Karpas-422 (cell line): ENCODE measurements around the gene MAGEC3. TPM values are rescaled to one million over a fixed set of nuclear protein-coding genes. Genes with fewer than 3 reads are reported as not detected.

Source experiments
- DNase-seq: peaks from one replicate; pipeline ENCODE4 v3.0.0-alpha.2; 2015
- H2AFZ ChIP-seq: fragments of 200-600 bp; sonication (generic); 2 replicates; pipeline ENCODE4 v1.6.1; 2014; ENCODE audit warnings: antibody characterized with exemption, low read length, mixed read lengths
- H3K27ac ChIP-seq: fragments of 200-600 bp; sonication (generic); 2 replicates; pipeline ENCODE4 v1.5.1; 2014; ENCODE audit warnings: mild to moderate bottlenecking, low read length, moderate library complexity
- H3K27me3 ChIP-seq: fragments of 200-600 bp; sonication (generic); 2 replicates; pipeline ENCODE4 v1.6.1; 2014; ENCODE audit warnings: low read length, mixed read lengths
- H3K36me3 ChIP-seq: fragments of 200-600 bp; sonication (generic); 2 replicates; pipeline ENCODE4 v1.6.1; 2014; ENCODE audit warnings: low read length, mixed read lengths; ENCODE audit not compliant: insufficient read depth
- H3K4me1 ChIP-seq: fragments of 200-600 bp; sonication (generic); 2 replicates; pipeline ENCODE4 v1.6.1; 2014; ENCODE audit warnings: mild to moderate bottlenecking, low read length, mixed read lengths
- H3K4me2 ChIP-seq: fragments of 200-600 bp; sonication (generic); 2 replicates; pipeline ENCODE4 v1.6.1; 2014; ENCODE audit warnings: low read length, low read depth, mild to moderate bottlenecking; ENCODE audit not compliant: poor library complexity, severe bottlenecking
- H3K4me3 ChIP-seq: fragments of 200-600 bp; sonication (generic); 2 replicates; pipeline ENCODE4 v1.5.1; 2014; ENCODE audit warnings: mild to moderate bottlenecking, antibody characterized with exemption, low read length, mixed read lengths
- H3K79me2 ChIP-seq: fragments of 200-600 bp; sonication (generic); 2 replicates; pipeline ENCODE4 v1.6.1; 2014; ENCODE audit warnings: mild to moderate bottlenecking, low read length, mixed read lengths
- H3K9ac ChIP-seq: fragments of 200-600 bp; sonication (generic); 2 replicates; pipeline ENCODE4 v1.6.0; 2014; ENCODE audit warnings: low read length
- H3K9me2 ChIP-seq: fragments of 200-600 bp; sonication (generic), shearing (Covaris generic); replicated peaks from 2 replicates; pipeline ENCODE4 v1.6.0; 2014; ENCODE audit warnings: mild to moderate bottlenecking, low read length, moderate library complexity; ENCODE audit not compliant: insufficient read depth
- H3K9me3 ChIP-seq: fragments of 300-700, 200-600 bp; sonication (generic); 2 replicates; pipeline ENCODE4 v1.6.1; 2014; ENCODE audit warnings: low read length, mixed read lengths
- H4K20me1 ChIP-seq: fragments of 200-600 bp; sonication (generic); 2 replicates; pipeline ENCODE4 v1.6.1; 2014; ENCODE audit warnings: mild to moderate bottlenecking, antibody characterized with exemption, low read length, low read depth; ENCODE audit not compliant: insufficient read depth
- total RNA-seq: library from RNA; depleted of rRNA; stranded (reverse); fragments of >200 nt; shearing (Covaris generic); gene quantifications from 2 replicates; pipeline ENCODE4 v1.2.3, GENCODE V29; 2014; ENCODE audit warnings: low replicate concordance

Gene MAGEC3
- total RNA-seq, 1 experiment from 2014 or later, result not detected

DNA sequence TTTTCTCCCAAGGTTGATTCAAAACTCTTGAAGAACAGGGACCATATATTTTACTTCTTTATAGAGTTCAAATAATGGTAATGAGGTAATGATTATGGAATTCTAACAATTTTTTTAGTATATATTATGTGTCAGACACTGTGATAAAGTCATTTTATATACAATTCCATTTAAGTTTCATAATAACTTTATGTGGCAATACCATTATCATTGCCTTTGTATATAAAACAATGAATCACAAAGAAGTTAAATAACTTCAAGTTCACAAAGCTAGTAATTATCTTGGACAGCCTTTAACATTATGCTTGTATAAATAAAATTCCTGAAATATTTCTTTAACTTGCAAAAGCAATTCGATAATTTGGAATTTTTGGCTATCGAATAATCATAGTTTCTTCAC lies 86.2 kb downstream of the MAGEC3 start:
- Histone ChIP-seq H3K9me2 (no peaks in the 10 kb centered on the region), H2AFZ (no peak overlapping the region), H3K27ac (no peak overlapping the region), H3K9me3 (peaks cover 9% of the 10 kb centered on the region), H3K4me1 (no peaks in the 10 kb centered on the region), H3K4me2 (no peak overlapping the region), H3K4me3 (no peak overlapping the region), H3K27me3 (no peaks in the 10 kb centered on the region), H3K36me3 (no peaks in the 10 kb centered on the region), H3K79me2 (no peaks in the 10 kb centered on the region), H4K20me1 (no peaks in the 10 kb centered on the region), H3K9ac (no peak overlapping the region)
- no peak for DNase-seq

DNA sequence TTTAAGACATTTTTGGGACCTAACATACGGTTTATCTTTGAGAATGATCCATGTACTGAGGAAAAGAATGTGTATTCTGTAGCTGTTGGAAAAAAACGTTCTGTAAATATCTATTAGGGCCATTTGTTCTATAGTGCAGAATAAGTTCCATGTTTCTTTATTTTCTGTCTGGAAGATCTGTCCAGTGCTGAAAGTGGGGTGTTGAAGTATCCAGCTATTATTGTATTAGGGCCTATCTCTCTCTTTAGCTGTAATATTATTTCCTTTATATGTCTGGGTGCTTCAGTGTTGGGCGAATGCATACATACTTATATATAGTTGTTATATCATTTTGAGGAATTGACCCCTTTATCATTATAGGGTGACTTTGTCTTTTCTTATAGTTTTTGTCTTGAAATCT lies 90.3 kb downstream of the MAGEC3 start:
- Histone ChIP-seq H3K4me3 (no peak overlapping the region), H3K9ac (no peak overlapping the region), H3K79me2 (no peaks in the 10 kb centered on the region), H3K27ac (no peak overlapping the region), H3K9me2 (no peaks in the 10 kb centered on the region), H3K36me3 (no peaks in the 10 kb centered on the region), H3K27me3 (no peaks in the 10 kb centered on the region), H3K4me2 (no peak overlapping the region), H4K20me1 (no peaks in the 10 kb centered on the region), H3K9me3 (peaks cover 22% of the 10 kb centered on the region), H3K4me1 (no peaks in the 10 kb centered on the region), H2AFZ (no peak overlapping the region)
- DNase-seq, result no peak

DNA sequence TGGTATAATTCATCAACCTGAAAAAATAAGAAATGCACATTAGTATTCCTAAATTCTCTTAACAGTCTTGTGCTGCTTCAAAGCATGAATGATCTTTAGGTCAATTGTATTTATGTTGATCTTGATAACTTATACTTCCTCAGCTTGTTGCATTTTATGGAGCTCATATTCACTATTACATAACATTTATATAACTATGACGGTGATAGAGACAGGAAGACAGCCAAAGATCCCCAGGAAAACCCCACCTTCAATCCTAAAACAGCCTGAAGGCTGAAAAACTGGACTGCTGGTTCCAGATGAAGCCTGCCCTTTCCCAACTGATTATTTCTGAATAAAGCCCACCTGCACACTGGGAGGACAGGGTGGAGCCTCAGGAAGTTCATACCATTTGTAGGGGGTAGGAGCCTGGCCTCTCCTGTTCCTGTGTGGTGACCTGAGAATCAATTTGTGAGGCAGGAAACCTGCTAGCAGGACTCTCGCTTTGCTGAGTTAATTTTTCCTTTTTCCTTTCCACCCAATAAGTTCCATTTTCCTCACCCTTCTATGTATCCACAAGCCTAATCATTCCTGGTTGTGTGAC lies 96.0 kb downstream of the MAGEC3 start:
- H3K4me3 ChIP-seq, result no peak overlapping the region
- H3K27me3 ChIP-seq, result no peaks in the 10 kb centered on the region
- no peaks in the 10 kb centered on the region for H3K4me1 ChIP-seq
- H3K36me3 ChIP-seq, result no peaks in the 10 kb centered on the region
- no peaks in the 10 kb centered on the region for H3K79me2 ChIP-seq
- no peak overlapping the region for H2AFZ ChIP-seq
- H3K9me3 ChIP-seq, result peaks cover 24% of the 10 kb centered on the region
- DNase-seq, result no peak
- H3K4me2 ChIP-seq, result no peak overlapping the region
- H3K9me2 ChIP-seq, result no peaks in the 10 kb centered on the region
- no peaks in the 10 kb centered on the region for H4K20me1 ChIP-seq
- no peak overlapping the region for H3K27ac ChIP-seq
- H3K9ac ChIP-seq, result no peak overlapping the region

DNA sequence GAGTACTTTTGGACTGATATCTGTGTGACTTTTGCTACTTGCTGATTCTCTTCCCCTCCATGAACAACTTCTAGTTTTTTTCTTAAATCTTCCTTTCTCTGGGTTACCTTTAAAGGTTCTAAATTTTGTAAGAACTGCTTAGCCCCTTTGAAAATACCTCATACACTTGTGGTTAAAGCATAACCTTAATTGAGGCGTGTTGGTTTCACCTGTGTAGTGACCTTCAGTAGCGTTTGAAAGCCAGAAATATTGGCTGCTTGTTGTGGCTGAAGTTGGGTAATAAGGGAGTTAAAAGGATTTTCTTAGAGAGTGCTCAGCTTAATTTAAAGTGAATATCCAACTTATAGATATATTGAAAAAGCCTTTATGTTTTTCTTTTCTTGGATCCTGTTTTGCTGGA lies 97.5 kb downstream of the MAGEC3 start:
- no peaks in the 10 kb centered on the region for H3K36me3 ChIP-seq
- no peaks in the 10 kb centered on the region for H3K9me2 ChIP-seq
- H3K27ac ChIP-seq, result no peak overlapping the region
- no peak overlapping the region for H3K4me3 ChIP-seq
- H3K9me3 ChIP-seq, result peaks cover 29% of the 10 kb centered on the region
- H3K27me3 ChIP-seq, result no peaks in the 10 kb centered on the region
- no peak overlapping the region for H3K9ac ChIP-seq
- H3K79me2 ChIP-seq, result no peaks in the 10 kb centered on the region
- H3K4me2 ChIP-seq, result no peak overlapping the region
- no peak overlapping the region for H2AFZ ChIP-seq
- no peak for DNase-seq
- no peaks in the 10 kb centered on the region for H4K20me1 ChIP-seq
- H3K4me1 ChIP-seq, result no peaks in the 10 kb centered on the region

DNA sequence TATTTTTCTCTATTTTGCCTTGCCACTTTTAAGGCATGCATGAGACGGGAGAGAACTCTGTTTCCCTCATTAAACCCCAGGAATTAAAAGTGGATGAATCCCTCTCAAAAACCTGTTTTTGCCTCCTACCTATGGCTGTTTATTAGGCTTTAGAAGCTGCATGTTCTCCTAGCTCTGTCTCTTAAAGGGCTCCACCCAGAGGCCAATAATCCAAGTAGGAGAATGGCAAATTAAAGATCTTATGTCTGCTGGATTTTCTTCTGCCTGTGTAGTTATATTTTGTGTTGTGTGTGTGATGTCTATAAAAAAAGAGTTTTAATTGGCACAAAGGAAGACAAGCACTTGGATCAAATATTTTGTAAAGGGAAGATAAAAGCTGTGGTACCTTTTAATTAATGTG lies 98.0 kb downstream of the MAGEC3 start:
- Histone ChIP-seq H3K4me3 (no peak overlapping the region), H3K27ac (no peak overlapping the region), H3K27me3 (no peaks in the 10 kb centered on the region), H3K4me1 (no peaks in the 10 kb centered on the region), H3K36me3 (no peaks in the 10 kb centered on the region), H3K9ac (no peak overlapping the region), H3K9me2 (no peaks in the 10 kb centered on the region), H3K4me2 (no peak overlapping the region), H3K79me2 (no peaks in the 10 kb centered on the region), H3K9me3 (peaks cover 26% of the 10 kb centered on the region), H4K20me1 (no peaks in the 10 kb centered on the region), H2AFZ (no peak overlapping the region)
- no peak for DNase-seq

DNA sequence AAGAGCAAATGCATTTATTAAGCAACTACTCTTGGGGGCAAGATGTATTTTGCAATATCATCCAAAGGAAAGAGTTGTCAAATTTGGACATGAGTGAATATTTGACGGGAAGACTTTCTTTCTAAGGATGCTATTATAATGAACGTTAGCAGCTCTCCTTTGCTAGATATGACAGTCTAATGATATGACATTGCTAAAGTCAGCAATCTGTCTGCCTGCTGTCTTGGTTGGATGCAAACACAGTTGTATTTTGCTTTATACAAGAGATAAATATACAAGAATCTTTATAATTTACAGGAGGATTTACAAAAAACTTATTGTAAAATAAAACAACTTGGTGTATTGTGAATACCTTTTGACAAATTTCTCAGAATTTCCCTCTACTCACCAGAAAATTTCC lies 103.1 kb downstream of the MAGEC3 start:
- DNase-seq, result no peak
- Histone ChIP-seq H2AFZ (no peak overlapping the region), H3K9me3 (peaks cover 34% of the 10 kb centered on the region), H3K36me3 (no peaks in the 10 kb centered on the region), H3K4me1 (no peaks in the 10 kb centered on the region), H4K20me1 (no peaks in the 10 kb centered on the region), H3K9me2 (no peaks in the 10 kb centered on the region), H3K9ac (no peak overlapping the region), H3K4me3 (no peak overlapping the region), H3K4me2 (no peak overlapping the region), H3K27me3 (no peaks in the 10 kb centered on the region), H3K27ac (no peak overlapping the region), H3K79me2 (no peaks in the 10 kb centered on the region)

DNA sequence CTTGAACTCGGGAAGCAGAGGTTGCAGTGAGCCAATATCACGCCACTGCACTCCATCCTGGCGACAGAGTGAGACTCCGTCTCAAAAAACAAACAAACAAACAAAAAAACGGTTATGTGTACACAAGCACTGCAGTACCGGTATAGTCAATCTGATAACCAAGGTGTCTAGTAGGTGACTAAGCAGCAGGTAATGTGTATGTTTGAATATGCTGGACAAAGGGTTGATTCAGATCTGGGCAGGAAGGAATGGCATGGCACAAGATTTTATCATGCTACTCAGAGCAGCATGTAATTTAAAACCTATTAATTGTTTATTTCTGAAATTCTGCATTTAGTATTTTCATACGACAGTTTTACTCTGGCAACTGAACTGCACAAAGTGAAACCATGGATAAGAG lies 107.3 kb downstream of the MAGEC3 start:
- DNase-seq, result no peak
- no peak overlapping the region for H2AFZ ChIP-seq
- no peak overlapping the region for H3K9ac ChIP-seq
- peaks cover 17% of the 10 kb centered on the region for H3K9me3 ChIP-seq
- no peaks in the 10 kb centered on the region for H3K9me2 ChIP-seq
- no peak overlapping the region for H3K4me2 ChIP-seq
- no peaks in the 10 kb centered on the region for H3K4me1 ChIP-seq
- no peaks in the 10 kb centered on the region for H4K20me1 ChIP-seq
- H3K36me3 ChIP-seq, result no peaks in the 10 kb centered on the region
- no peak overlapping the region for H3K4me3 ChIP-seq
- H3K79me2 ChIP-seq, result no peaks in the 10 kb centered on the region
- H3K27me3 ChIP-seq, result no peaks in the 10 kb centered on the region
- H3K27ac ChIP-seq, result no peak overlapping the region

DNA sequence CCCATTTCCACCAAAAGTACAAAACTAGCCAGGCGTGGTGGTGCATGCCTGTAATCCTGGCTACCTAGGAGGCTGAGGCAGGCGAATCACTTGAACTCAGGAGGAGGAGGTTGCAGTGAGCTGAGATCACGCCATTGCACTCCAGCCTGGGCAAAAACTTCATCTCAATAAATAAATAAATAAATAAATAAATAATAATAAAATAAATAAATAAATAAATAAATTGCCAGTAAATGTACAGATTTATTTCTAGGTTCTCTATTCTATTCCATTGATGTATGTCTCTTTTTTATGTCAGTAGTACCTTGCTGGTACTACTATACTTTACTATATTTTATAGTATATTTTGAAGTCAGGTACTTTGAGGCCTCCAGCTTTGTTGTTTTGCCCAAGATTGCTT lies 109.2 kb downstream of the MAGEC3 start:
- H4K20me1 ChIP-seq, result no peaks in the 10 kb centered on the region
- no peaks in the 10 kb centered on the region for H3K4me1 ChIP-seq
- H3K36me3 ChIP-seq, result no peaks in the 10 kb centered on the region
- no peak overlapping the region for H2AFZ ChIP-seq
- no peak overlapping the region for H3K4me2 ChIP-seq
- no peak overlapping the region for H3K27ac ChIP-seq
- H3K79me2 ChIP-seq, result no peaks in the 10 kb centered on the region
- H3K9me2 ChIP-seq, result no peaks in the 10 kb centered on the region
- peaks cover 25% of the 10 kb centered on the region for H3K9me3 ChIP-seq
- no peak overlapping the region for H3K9ac ChIP-seq
- H3K27me3 ChIP-seq, result no peaks in the 10 kb centered on the region
- DNase-seq, result no peak
- no peak overlapping the region for H3K4me3 ChIP-seq
